NCI-H2227 (cell line): ENCODE results near the gene PARVA.

Experiments used
- DNase-seq: peaks from one replicate; lab custom pipeline; 2025; ENCODE audit not compliant: unreplicated experiment; lab: John Stamatoyannopoulos, UW

PARVA gene

DNA sequence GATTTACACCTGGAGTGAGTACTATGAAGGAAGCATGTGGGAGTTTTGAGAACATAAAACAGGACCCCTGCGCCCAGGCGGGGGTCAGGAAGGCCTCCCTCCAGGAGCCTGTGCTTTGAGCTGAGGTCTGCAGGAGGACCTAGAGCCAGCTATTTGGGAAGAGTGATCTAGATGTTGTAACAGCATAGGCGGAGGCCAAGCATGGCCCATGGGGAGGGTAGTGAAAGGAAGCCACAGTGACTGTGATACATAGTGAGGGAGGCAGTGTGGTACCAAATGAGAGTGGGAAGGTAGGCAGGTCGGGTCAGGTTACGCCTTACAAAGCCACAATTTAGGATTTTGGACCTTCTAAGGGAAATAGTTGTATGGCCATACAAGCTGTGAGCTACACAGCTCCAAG is 147.5 kb downstream of the PARVA start:
- DNase-seq: no peak

DNA sequence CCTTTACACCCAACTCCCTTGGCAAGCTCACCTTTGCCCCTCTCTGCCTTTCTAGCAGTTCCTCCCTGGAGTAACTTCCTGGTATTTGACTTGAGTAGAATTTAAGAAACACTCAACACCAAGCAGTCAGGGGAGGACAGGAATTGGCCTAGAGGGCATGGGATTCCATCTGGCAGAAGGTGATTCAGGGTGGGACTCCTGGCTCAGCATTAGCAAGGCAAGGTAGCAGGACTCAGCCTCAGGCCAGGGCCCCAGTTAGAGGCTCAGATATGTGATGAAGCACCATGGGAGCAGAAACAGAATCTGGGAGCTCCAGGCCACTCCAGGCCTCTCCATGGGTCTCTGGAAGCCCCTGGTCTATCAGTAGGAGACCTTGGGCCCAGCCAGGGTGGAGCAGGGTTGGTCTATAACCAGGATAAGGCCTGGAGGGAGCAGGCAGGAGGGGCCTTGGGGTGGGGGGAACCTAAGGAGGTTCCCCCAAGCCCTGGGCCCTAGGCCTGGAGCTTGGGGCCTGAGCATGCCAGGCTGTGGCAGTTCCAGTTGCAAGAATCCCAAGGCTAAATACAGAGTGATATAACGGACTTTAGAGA is 148.2 kb downstream of the PARVA start:
- no peak for DNase-seq

DNA sequence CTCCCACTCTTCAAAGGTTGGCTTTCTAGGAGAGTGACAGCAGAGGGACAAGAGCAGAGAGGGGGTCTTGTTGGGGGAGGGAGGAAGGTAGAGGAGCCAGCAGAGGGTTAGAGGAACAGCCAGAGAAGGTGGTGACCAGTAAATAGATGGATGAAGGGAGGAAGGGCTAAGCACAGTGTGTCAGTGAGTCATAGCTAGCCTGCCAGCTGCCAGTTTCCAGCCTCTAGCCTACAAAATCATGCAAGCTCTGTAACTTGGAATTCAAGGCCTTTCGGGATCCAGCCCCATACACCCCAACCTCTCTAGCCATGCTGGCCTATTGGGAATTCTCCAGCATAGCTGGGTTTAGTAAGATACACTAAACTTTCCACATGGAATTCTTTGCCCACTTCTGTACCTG is 149.4 kb downstream of the PARVA start:
- DNase-seq: no peak

DNA sequence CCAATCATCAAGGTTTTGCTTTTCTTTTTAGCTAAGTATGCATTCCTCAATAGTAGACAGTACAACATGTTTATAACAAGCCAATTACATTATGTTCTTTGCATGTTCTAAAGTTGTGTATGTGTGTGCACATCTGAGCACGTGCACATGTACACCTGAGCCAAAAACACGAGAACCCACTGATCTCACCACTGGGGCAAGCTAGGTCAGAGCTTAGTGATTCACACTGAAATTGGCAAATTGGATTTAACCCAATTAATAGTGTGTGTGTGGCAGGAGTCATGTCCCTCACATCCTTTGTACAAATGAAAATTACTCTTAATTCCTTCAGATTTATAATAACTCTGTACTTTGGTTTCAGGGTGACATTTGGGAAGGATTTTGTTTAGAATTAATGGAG is 151.1 kb downstream of the PARVA start:
- no peak for DNase-seq

DNA sequence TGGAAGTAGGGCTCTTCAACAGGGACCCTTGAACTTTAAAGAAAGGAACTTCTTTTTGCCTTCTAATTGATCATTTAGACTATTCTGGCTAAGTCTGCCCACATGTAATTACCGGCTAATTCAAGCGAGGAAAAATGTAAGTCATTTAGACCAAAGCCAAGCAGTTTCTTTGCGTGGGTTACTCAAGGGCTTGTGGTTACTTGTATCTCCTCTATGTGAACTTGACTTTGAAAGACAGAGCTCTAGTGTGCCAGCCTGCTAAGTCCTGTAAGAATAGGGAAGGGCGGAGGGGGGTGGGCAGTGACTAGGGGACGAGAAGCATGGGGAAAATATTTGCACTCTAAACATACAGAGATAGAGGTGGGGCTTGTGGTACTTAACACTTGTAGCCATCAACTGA is 151.7 kb downstream of the PARVA start:
- no peak for DNase-seq

DNA sequence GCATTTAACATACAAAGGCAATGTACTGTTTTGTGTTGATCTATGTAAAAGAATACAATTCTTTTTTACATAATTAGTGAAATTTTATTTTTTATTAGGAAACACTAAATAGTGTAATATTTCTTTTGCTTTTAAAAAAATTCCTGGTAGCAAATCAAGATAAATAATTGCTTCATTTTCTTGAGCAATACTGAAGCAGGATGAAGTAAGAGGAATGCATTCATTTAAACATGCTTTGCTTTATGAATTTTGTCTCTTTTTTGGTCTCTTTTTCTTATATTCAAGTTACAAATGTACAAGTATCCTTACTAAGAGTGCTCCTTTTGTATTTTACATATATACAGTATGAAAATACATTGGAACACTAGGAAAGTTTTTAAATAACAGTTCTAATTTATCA is 152.4 kb downstream of the PARVA start:
- no peak for DNase-seq

DNA sequence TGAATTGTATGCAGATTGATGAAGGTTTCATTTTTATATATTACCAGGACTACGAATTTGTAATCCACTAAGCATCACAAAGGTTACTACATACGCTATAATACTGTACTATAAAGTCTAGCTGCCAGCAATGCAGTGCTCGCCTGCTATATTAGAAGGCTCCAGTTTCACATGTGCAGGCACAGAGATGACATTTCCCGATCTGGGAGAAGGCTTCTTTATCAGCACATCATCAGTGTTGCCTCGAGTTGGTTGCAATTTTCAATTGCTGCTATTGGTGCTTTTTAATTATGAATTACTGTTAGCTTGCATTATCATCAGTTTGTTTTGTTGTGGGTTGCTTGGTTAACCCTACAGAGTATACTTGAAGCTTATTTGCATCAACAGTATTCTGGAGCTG is 153.6 kb downstream of the PARVA start:
- no peak for DNase-seq

DNA sequence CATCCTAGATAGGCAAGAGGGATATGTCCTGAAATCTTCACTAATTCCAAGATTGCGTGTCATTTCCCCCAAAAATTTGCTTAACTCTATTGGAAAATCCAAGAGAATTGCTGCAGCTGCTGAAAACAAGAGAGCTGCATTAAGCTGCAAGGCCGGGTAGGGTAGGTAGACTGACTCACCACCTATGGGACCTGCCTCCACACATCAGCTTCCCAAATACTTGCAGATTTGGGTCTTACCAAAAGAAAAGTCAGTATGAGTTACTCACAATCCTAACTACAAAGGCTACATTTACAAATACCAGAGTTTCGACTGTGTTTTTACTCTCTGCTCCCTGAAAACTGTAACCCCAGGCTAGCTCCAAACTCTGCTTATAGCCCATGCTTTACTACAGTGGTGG is 154.3 kb downstream of the PARVA start:
- DNase-seq: no peak

DNA sequence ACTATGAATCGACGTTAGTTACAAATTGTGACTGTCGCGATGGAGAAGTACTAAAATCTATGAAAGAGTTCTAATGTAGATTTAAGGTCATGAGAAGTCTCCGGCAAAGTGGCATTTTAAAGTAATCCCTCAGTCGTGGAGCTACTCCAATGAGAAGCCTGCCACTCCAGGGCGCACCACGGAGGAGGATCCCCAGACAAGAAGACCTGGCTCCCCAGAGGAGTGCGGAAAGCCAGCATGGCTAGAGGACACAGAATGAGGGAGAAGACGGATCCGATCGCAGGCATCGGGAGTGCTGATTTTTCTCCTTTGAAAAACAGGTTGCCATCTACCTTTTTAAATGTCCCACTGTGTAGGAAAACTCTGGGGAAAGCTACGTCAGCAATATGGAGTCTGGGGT is 155.2 kb downstream of the PARVA start:
- DNase-seq: no peak

DNA sequence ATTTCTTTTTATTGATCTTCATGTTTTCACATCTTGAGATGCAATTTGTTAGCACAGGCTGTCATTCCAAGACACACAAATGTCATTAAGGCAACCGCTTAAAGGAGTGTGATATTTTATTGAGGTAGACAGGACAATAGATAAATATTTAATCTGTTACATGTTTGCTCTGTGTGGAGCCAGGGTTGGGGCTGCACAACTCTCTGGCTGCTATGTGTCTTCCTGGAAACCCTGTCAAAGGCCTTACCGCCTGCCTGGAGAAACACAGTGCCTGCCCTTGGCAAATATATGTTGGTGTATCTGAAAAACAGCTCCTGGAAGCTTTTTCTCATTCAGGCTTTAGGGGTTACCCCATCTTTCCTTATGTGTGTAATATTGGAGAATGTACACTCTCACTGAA is 157.2 kb downstream of the PARVA start:
- DNase-seq: no peak

DNA sequence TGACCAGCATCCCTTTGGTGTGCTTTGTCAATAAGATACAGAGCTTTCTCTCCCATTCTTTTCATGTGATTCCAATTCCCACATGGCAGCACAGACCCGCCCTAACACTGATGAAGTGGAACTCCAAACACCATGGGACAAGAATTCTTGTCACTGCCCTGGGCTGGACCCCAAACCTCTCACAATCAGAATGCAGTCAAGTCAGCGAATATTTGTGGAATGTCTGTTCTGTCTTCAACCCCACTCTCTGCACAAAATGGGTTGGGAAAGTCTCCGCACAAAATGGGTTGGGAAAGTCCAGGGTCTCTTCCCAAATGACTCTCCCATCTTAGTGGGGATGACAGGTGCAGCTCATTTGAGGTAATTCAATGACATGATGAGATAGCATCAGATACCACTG is 157.9 kb downstream of the PARVA start:
- no peak for DNase-seq

DNA sequence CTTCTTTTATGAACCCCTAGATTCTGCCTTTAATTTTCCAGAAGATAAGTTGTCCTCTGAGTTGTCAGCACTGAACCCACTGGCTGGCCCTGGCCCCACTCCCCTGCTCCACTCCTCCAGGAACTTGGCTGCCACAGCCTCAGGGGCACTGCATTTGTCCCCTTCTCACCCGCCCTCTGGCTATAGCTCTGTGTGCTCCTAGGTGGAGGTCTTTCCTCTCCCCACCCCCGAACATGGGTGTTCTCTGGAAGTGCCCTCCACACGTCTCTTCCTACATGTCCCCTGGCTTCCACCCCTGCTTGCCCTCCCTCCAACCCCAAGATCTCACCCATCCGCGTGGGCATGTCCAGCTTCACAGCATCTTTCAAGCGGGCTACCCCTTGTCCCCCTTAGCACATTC is 159.2 kb downstream of the PARVA start:
- no peak for DNase-seq

DNA sequence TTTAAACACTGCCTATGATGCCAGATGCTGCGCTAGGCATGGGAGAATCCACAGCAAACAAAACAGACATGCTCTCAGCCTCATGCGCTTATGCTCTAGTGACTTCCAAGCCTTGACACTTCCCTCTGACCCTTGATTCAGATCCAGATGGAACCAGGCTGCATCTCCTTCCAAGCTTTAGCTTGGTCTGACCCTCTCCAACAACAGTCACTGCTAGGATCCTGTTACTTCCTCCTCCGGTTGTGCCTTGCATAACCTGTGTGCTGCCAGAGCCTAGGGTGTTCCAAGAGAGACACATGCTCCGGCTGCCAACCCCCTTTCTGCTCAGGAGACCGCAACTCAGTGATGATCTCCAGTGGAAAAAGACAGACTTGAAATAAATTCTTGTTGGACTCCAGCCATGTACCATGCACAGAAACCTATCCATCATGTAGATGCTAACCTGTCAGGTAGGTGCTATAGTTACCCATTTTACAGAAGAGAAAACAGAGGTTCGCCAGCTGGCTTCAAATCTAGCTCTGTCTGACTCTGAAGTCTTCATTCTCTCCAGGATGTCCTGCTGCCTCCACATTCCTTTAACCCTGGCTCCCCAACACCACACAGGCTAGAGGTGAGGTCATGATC is 160.5 kb downstream of the PARVA start:
- no peak for DNase-seq

DNA sequence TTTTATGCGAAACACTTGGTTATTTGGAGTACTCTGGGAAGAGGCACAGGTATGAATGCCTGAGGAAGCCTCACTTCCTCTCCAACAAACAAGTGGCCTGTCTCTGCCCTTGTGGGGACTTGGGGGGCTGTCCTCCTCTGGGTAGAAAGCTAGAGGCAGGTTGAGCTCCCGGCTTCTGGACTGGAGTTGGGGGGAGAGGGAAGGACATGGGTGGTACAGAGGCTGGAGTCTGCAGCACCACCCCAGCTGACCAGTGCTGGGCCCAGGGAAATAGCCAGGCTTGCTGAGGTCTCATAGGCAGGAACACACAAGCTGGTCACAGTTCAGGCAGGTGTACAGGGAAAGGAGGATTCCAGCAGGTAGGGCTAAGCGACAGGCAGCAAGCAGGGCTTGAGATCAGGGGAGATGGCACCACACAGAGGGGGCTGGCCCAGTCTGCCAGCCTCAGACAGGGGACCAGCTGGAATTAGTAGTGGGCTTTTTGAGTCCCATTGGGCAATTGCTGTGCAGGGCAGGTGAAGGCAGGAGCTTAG is 161.6 kb downstream of the PARVA start:
- no peak for DNase-seq

DNA sequence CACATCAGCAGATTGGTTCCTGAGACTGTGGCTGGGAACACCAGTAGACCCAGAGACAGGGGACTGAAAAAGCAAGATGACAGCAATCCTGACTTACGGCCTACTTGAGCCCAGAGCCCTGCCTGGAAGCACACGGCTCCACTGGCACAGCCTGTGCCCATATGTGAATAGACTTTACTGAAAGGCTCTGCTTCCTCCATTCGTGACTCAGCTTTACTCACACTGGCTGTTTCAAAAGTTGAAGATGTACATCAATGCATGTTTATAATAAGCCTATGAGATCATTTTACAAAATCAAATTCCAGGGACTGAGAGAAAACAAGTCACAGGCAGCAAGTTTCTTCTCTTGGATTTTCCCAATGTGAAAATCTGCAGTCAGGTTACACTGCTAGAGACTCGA is 162.2 kb downstream of the PARVA start:
- DNase-seq: no peak

DNA sequence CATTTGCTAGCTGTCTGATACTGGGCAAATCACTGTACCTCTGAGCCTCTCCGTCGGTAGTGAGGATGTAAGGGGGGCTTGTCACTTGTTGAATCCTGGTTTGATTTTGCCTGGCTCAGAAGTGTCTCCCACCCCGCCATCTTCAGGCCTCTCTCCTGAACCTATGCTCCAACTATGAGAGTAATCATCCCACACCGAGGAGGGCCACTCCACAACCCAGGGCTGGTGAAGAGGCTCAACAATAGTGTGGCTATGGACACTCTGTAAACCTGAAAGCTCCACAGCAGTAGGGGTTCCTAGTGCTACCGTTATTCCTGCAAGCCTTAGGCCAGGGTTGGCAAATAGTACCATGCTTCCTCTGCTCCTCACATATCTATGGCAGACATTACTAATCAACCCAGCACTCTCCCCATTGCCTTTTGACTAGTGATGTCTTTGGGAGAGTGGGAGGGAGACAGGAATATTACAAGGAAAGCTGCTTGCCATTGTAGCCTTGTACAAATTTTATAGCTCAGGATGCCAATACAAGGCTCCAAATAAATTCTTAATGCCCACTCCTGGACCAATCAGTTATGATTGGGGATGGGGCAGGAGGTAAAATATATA is 162.8 kb downstream of the PARVA start:
- DNase-seq: no peak

DNA sequence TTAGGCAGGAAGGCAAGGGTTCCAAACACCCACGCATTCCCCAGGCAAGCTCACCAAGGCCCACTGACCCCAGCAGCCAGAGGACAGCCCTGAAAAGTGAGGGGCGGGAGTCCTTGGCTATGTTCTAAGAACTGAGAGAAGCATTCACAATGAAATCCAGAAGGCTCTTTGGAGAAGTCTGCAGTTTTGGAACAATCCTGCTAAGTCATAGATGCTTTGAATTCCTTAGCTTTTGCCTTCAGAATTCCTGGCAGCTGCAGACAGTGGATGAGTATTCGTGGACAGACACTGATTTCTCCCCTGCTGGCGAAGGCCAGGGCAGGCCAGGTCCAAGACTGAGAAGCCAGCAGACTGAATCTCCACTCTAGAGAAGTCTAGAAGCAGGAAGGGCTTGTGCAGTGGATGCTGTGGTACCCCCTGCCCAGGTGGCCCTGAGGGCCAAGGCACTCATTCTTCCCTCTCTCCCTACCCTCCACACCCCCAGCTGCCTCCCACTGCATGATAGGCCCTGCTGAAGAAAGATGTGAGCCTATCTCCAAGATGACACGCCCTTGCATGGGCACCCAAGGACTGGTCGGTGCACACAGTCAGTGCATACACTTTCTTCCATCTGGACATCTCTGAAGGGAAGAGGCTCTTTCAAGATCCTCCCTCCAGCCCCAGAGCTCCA is 163.7 kb downstream of the PARVA start:
- DNase-seq: no peak

DNA sequence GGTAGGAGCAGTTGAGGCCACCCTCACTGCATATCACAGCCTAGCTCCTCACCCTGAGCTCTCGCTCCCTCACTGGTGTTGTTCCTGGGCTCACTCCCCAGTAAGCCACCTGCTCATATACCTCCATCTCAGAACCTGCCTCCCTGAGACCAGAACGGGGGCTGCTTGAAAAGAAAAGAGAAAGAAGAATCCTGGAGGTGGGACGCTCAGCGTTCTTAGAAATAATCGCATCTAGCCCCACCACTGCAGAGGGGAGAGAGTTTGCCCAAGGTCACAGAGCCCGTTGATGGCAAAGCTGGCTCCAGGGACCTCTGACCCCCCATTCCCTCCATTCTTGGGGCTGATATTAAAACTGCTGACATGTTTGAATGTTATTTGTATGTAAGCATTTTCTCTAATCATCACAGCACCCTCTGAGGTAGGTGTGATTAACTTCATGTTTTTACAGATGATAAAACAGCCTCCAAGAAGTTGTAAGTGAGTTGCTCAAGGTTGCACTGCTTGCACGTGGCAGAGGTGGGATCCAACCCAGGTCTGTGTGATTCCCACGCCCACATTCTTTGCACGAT is 164.3 kb downstream of the PARVA start:
- no peak for DNase-seq

DNA sequence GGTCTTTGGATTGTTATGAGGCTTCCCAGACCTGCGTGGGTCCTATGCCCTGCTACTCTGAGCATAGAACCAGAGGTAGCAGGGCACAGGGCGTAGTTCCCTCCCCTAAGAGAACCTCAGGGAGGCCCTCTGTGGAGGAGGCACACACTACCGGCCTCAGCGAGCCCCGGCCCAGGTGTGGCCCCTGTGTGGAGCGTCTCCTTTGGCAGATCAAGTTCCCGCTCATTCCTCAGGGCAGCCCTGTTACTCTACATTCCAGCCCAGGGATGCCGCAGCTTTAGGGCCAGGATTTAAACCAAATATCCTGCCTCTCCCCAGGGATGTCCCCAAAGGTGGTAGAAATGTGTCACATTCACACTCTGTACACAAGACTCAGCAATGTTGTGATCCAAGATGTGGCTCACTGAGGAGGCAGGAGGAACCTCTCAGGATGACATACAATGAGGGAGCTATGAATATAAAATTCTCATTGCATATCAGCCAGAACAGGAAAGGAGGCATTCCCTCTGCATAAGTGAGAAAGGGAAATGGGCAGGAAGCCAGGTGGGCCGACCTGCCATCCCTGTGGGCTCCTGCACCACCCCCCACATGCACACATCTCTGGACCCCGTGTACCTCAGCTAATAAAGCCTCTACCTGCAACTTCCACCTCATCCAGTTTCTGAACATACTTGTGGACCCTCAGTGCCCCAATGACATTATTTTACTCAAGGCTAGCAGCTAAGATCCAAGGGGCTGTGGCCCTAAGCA is 165.0 kb downstream of the PARVA start:
- DNase-seq: no peak

DNA sequence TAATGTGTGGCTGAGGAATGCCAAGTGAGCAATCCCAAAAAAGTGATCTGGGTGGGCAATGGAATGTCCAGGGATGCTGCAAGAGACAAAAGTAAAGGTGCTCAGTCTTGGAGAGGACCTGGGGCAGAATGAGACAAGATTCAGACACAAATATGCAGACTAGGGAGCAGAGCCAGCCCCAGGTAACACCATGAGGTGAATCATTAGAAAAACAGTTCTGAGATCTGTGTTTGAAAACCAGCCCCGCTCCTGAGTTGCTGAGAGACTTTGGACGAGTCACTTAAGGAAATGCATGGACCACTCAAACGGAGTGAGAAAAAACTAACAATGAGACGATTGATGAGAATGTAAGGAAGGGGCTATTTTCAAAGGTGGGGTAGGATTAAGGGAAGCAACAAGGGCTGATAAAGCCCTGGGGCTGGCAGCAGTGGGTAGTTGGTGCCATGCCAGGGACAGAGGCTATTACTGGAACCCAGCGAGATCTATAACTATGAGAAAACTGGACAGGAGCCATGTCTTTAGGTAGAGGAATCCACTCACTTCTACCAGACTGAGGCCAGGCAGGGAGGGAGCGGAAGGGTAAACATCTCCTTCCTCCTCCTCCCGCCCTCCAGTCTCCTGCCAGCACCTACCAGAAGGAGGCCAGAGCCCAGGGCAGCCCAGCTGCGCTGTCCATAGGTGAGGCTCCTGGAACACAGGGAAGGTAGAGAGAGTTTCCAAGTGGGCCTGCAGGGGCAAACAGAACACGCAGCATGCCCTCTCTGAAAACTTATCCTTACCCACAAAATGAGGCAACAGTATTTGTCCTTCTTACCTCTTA is 166.4 kb downstream of the PARVA start:
- DNase-seq: no peak
